ENCODE measurements around the gene PCCA.
A peak's percentile ranks its signal among the peaks of the same experiment; 100 is the strongest.
"Not testable (repeated sequence)": the region's sequence is repeated elsewhere in the genome, so short reads cannot be mapped to it uniquely, and the experiment has no call there.

Gene PCCA

GRCh38 chr13:100566543-100566942 is 477.6 kb downstream of the PCCA start:
- TF ChIP-seq BHLHE40 (IDR thresholded peaks at IDR 0.05; ENCODE audit: borderline replicate concordance) (no peak), PKNOX1 (IDR thresholded peaks at IDR 0.05) (no peak), L3MBTL2 (conservative IDR thresholded peaks at IDR 0.05) (no peak), SP1 (IDR thresholded peaks at IDR 0.05) (no peak), FOXA1 (IDR thresholded peaks at IDR 0.05) (no peak), LEF1 (IDR thresholded peaks at IDR 0.05; ENCODE audit: borderline replicate concordance) (no peak), TARDBP (IDR thresholded peaks at IDR 0.05) (no peak), SUZ12 (IDR thresholded peaks at IDR 0.05) (no peak), ARNT (IDR thresholded peaks at IDR 0.05) (no peak), NFRKB (IDR thresholded peaks at IDR 0.05) (no peak), ELF4 (IDR thresholded peaks at IDR 0.05) (no peak), HDGF (IDR thresholded peaks at IDR 0.05; ENCODE audit: borderline replicate concordance) (no peak), ZNF384 (IDR thresholded peaks at IDR 0.05) (no peak)
- no peak for DNase-seq (ENCODE audit: extremely low spot score)
- CTCF ChIA-PET, result no interaction called here
- POLR2A ChIA-PET, result no interaction called here

- POLR2A ChIA-PET, result no interaction called here
- CTCF ChIA-PET, result interaction anchor here (0.5 to 2.0 kb wide), 10 partner anchors 13 to 330 kb away, joined by 3 to 13 read pairs (median 4); partner anchors contain the start of gene TMTC4
- TF ChIP-seq PKNOX1 (IDR thresholded peaks at IDR 0.05) (no peak), CTBP1 (IDR thresholded peaks at IDR 0.05; ENCODE audit: borderline replicate concordance) (no peak), FOXK2 (IDR thresholded peaks at IDR 0.05) (no peak), FOXA1 (IDR thresholded peaks at IDR 0.05) (no peak)
- peak; percentile 67 for DNase-seq (ENCODE audit: extremely low spot score)
Observed at GRCh38 chr13:100573121-100573520, 484.2 kb downstream of the PCCA start.

- CTCF ChIA-PET; DNase-seq (ENCODE audit: extremely low spot score); POLR2A ChIA-PET: not testable (repeated sequence)
Observed at GRCh38 chr13:100577239-100577638, 488.3 kb downstream of the PCCA start.
